KOPT-K1 (cell line): ENCODE measurements around the gene ATP10A.
"Not testable (repeated sequence)": the region's sequence is repeated elsewhere in the genome, so short reads cannot be mapped to it uniquely, and the experiment has no call there.

Experiments
- H3K27ac ChIP-seq: fragments of 200-600 bp; sonication (generic); 2 replicates; pipeline ENCODE4 v1.5.1; 2016; ENCODE audit warnings: antibody characterized with exemption, mild to moderate bottlenecking, low read depth, low read length; ENCODE audit not compliant: poor library complexity, severe bottlenecking
- H3K36me3 ChIP-seq: fragments of 200-600 bp; sonication (generic); 2 replicates; pipeline ENCODE4 v1.5.1; 2017; ENCODE audit warnings: antibody characterized with exemption, mild to moderate bottlenecking, low read length, moderate library complexity; ENCODE audit not compliant: insufficient read depth
- H3K9me3 ChIP-seq: fragments of 200-600 bp; sonication (generic); 2 replicates; pipeline ENCODE4 v1.5.1; 2017; ENCODE audit warnings: antibody characterized with exemption, low read length, mild to moderate bottlenecking; ENCODE audit not compliant: insufficient read depth, poor library complexity, severe bottlenecking

ATP10A gene

GRCh38 chr15:25893596-25893995, 30.5 kb upstream of the ATP10A start:
- Histone ChIP-seq H3K9me3 (no peaks in the 10 kb centered on the region), H3K36me3 (no peaks in the 10 kb centered on the region), H3K27ac (no peak overlapping the region)

GRCh38 chr15:25892126-25892525, 29.0 kb upstream of the ATP10A start:
- Histone ChIP-seq H3K9me3 (no peaks in the 10 kb centered on the region), H3K36me3 (no peaks in the 10 kb centered on the region), H3K27ac (no peak overlapping the region)

- Histone ChIP-seq H3K9me3 (no peaks in the 10 kb centered on the region), H3K36me3 (no peaks in the 10 kb centered on the region), H3K27ac (no peak overlapping the region)
Observed at GRCh38 chr15:25891081-25891480, 28.0 kb upstream of the ATP10A start.

GRCh38 chr15:25890529-25890928, 27.4 kb upstream of the ATP10A start:
- no peaks in the 10 kb centered on the region for H3K9me3 ChIP-seq
- H3K27ac ChIP-seq, result no peak overlapping the region
- H3K36me3 ChIP-seq, result no peaks in the 10 kb centered on the region

GRCh38 chr15:25887870-25888269, 24.7 kb upstream of the ATP10A start:
- Histone ChIP-seq H3K27ac (no peak overlapping the region), H3K9me3 (no peaks in the 10 kb centered on the region), H3K36me3 (no peaks in the 10 kb centered on the region)

GRCh38 chr15:25886498-25887140, 23.5 kb upstream of the ATP10A start:
- H3K27ac ChIP-seq, result no peak overlapping the region
- H3K9me3 ChIP-seq, result no peaks in the 10 kb centered on the region
- no peaks in the 10 kb centered on the region for H3K36me3 ChIP-seq

DNA sequence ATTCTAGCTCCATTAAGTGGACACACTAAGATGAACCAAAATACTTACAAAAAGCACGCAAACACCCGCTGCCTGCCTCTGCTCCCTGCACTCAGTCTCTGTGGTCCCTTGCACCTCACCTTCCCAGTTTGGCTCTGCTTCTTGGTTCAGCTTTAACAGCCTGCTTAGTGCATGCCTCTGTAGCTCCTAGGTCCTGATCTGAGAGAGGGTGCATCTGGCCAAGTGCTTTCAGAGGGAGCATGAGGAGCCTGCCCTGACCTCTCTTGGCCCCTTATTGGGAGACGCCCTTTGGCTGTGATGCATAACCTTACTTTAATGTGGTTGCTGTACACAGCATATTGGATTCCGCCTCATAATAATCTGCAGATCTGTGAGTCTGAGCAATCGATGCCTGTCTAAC, 21.2 kb upstream of the ATP10A start:
- no peaks in the 10 kb centered on the region for H3K36me3 ChIP-seq
- H3K9me3 ChIP-seq, result no peaks in the 10 kb centered on the region
- H3K27ac ChIP-seq, result no peak overlapping the region

DNA sequence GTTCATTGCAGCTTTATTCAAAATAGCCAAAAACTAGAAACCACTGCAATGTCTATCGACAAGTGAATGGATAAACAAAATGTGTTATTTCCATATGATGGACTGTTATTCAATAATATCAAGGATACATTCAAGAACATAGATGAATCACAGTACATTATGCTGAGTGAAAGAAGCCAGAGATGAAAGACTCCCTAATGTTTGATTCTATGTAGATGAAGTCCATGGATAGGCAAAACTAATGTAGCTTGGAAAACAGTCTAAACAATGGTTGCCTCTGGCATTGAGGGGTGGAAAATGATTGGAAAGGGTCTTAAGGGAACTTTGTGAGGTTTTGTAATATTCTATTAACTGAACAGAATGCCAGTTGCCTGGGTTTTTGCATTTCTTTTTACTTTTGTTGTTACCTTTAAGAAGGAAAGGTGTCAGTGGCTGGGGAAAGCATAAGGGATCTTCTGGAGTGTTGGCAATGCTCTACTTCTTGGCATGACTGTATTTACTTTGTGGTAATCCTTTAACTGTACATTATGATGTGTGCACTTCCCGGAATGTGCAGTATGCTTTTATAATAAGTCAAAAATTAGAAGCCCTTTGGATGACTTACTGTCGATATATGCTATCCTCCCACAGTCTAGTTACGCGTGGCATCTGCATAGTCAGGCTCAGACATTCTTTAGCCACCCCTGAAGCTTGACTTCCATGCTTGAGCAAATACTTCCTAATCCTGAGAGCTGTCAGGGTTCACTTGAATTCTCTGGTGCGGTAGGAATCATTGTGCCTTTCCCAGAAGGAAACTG, 20.5 kb upstream of the ATP10A start:
- Histone ChIP-seq H3K36me3 (no peaks in the 10 kb centered on the region), H3K27ac (no peak overlapping the region), H3K9me3 (no peaks in the 10 kb centered on the region)

- Histone ChIP-seq H3K36me3 (no peaks in the 10 kb centered on the region), H3K27ac (no peak overlapping the region), H3K9me3 (no peaks in the 10 kb centered on the region)
Observed at GRCh38 chr15:25882466-25882865, 19.3 kb upstream of the ATP10A start.

- not testable (repeated sequence) for H3K36me3 ChIP-seq, H3K9me3 ChIP-seq, H3K27ac ChIP-seq
Observed at GRCh38 chr15:25880877-25881276, 17.8 kb upstream of the ATP10A start.

- no peaks in the 10 kb centered on the region for H3K36me3 ChIP-seq
Observed at GRCh38 chr15:25880411-25880810, 17.3 kb upstream of the ATP10A start.

GRCh38 chr15:25879438-25879837, 16.3 kb upstream of the ATP10A start:
- no peaks in the 10 kb centered on the region for H3K36me3 ChIP-seq
- no peak overlapping the region for H3K27ac ChIP-seq
- H3K9me3 ChIP-seq, result no peaks in the 10 kb centered on the region

More at GRCh38 chr15:25880411-25880810, 17.3 kb upstream of the ATP10A start:
- no peak overlapping the region for H3K27ac ChIP-seq
- H3K9me3 ChIP-seq, result no peaks in the 10 kb centered on the region

DNA sequence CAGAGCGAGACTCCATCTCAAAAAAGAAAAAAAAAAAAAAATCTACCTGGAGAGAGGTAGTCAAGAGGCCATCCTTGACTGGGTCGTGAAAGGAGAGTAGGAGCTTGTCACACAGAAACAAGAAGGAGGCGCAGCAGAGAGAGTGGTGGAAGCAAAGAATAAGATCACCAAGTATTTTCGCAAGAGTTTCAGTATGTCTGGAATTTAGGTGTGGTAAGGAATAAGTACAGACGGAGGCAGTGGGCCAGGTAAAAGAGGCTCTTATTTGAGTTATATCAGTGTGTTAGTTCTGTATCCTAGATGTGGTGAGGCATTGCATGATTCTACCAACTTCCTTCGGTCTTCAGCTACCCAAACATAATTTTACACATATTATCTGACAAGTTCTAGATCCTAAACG, 14.6 kb upstream of the ATP10A start:
- Histone ChIP-seq H3K9me3 (no peaks in the 10 kb centered on the region), H3K36me3 (no peaks in the 10 kb centered on the region), H3K27ac (no peak overlapping the region)

DNA sequence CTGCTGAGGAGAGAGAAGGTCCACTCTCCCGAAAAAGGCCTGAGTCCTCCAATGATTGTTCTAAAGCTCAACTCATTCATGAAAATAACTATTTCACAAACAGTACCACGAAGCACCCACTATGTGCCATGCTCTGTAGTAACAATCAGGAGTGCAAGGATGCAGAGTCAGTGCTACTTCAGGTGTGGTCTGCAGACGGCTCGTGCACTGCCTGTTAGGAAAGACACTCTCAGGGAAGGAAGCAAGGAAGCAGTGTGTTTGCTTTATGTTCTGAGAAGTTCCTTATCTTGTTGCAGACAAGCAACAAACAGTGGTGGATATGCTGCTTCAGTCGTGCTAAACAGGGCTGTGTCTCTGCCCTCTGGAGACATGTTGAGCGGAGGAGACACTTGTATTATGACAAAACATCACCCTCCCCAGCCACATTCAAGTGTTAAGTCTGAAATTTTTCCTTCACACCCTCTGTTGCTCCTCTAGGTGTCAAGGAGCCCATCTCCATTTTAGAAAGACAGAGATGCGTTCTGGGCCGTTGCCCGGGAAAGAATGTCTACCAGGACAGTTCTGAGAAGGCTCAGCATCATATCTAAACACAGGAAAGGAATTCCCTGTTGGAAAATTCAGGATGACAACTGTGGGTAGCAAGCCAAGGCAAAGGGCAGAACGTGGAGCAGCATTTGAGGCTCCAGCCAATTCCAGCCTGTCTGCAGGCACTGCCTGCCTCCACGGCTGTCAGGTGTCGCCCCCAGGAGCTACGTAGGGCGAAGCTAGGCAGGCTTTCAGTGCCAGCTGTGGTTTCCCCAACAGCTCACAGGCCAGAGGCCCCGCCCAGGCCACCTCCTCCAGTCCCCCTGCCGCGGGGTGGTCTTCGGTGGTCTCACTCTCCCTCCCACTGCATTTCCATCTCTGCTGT, 13.4 kb upstream of the ATP10A start:
- H3K36me3 ChIP-seq, result no peaks in the 10 kb centered on the region
- no peak overlapping the region for H3K27ac ChIP-seq
- no peaks in the 10 kb centered on the region for H3K9me3 ChIP-seq

DNA sequence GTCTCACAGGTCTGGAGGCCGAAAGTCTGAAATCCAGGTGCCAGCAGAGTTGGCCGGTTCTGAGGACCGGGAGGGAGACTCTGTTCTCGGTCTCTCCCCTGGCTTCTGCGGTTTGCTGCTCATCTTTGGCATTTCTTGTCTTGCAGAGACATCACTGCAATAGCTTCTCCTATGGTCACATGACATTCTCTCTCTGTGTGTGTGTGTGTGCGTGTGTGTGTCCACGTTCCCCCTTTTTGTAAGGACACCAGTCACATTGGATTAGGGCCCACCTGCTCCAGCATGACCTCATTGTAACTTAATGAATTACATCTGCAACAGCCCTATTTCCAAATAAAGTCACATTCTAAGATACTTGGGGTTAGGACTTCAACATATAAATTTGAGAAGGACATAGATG, 12.4 kb upstream of the ATP10A start:
- Histone ChIP-seq H3K36me3 (no peaks in the 10 kb centered on the region), H3K9me3 (no peaks in the 10 kb centered on the region), H3K27ac (no peak overlapping the region)
